GM12875 (cell line): ENCODE results near the gene THSD7A.

Experiments
- H3K4me3 ChIP-seq: one replicate; pipeline ENCODE4 v1.5.1; 2011; ENCODE audit warnings: low read depth, low read length, control low read depth
- CTCF ChIP-seq: IDR thresholded peaks from 2 replicates; pipeline ENCODE4 v1.5.1; 2011; ENCODE audit warnings: low read depth, mild to moderate bottlenecking, control low read depth, inconsistent platforms, low read length, moderate library complexity, borderline replicate concordance; ENCODE audit not compliant: insufficient read depth

The THSD7A gene

GRCh38 chr7:11727864-11728263 lies 104.1 kb downstream of the THSD7A start:
- no peak overlapping the region for H3K4me3 ChIP-seq
- no peak for TF ChIP-seq CTCF

- no peak overlapping the region for H3K4me3 ChIP-seq
- no peak for TF ChIP-seq CTCF
Observed at GRCh38 chr7:11726794-11727155, 105.2 kb downstream of the THSD7A start.

GRCh38 chr7:11726001-11726793 lies 105.8 kb downstream of the THSD7A start:
- no peak for TF ChIP-seq CTCF
- H3K4me3 ChIP-seq = no peak overlapping the region

GRCh38 chr7:11716185-11716584 lies 115.8 kb downstream of the THSD7A start:
- H3K4me3 ChIP-seq = no peak overlapping the region
- no peak for TF ChIP-seq CTCF

GRCh38 chr7:11714676-11715075 lies 117.3 kb downstream of the THSD7A start:
- no peak for TF ChIP-seq CTCF
- no peak overlapping the region for H3K4me3 ChIP-seq

- no peak for TF ChIP-seq CTCF
- no peak overlapping the region for H3K4me3 ChIP-seq
Observed at GRCh38 chr7:11714205-11714604, 117.8 kb downstream of the THSD7A start.

GRCh38 chr7:11713352-11713751 lies 118.6 kb downstream of the THSD7A start:
- no peak overlapping the region for H3K4me3 ChIP-seq
- TF ChIP-seq CTCF = no peak
